HG02885 (cell line): ENCODE measurements around the gene FZD7.

Source experiments
- ATAC-seq: cut with Tn5 transposase; IDR thresholded peaks from one replicate; pipeline ENCODE4 v1.9.1; 2021; ENCODE audit warnings: mild to moderate bottlenecking; ENCODE audit not compliant: unreplicated experiment, poor library complexity

FZD7 gene

DNA sequence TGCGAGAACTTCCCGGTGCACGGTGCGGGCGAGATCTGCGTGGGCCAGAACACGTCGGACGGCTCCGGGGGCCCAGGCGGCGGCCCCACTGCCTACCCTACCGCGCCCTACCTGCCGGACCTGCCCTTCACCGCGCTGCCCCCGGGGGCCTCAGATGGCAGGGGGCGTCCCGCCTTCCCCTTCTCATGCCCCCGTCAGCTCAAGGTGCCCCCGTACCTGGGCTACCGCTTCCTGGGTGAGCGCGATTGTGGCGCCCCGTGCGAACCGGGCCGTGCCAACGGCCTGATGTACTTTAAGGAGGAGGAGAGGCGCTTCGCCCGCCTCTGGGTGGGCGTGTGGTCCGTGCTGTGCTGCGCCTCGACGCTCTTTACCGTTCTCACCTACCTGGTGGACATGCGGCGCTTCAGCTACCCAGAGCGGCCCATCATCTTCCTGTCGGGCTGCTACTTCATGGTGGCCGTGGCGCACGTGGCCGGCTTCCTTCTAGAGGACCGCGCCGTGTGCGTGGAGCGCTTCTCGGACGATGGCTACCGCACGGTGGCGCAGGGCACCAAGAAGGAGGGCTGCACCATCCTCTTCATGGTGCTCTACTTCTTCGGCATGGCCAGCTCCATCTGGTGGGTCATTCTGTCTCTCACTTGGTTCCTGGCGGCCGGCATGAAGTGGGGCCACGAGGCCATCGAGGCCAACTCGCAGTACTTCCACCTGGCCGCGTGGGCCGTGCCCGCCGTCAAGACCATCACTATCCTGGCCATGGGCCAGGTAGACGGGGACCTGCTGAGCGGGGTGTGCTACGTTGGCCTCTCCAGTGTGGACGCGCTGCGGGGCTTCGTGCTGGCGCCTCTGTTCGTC is 1.7 kb downstream of the FZD7 start:
- ATAC-seq, result no peak

DNA sequence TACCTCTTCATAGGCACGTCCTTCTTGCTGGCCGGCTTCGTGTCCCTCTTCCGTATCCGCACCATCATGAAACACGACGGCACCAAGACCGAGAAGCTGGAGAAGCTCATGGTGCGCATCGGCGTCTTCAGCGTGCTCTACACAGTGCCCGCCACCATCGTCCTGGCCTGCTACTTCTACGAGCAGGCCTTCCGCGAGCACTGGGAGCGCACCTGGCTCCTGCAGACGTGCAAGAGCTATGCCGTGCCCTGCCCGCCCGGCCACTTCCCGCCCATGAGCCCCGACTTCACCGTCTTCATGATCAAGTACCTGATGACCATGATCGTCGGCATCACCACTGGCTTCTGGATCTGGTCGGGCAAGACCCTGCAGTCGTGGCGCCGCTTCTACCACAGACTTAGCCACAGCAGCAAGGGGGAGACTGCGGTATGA is 2.3 kb downstream of the FZD7 start:
- ATAC-seq, result no peak

GRCh38 chr2:202036601-202037037 is 3.0 kb downstream of the FZD7 start:
- no peak for ATAC-seq

GRCh38 chr2:202037086-202037485 is 3.4 kb downstream of the FZD7 start:
- no peak for ATAC-seq

DNA sequence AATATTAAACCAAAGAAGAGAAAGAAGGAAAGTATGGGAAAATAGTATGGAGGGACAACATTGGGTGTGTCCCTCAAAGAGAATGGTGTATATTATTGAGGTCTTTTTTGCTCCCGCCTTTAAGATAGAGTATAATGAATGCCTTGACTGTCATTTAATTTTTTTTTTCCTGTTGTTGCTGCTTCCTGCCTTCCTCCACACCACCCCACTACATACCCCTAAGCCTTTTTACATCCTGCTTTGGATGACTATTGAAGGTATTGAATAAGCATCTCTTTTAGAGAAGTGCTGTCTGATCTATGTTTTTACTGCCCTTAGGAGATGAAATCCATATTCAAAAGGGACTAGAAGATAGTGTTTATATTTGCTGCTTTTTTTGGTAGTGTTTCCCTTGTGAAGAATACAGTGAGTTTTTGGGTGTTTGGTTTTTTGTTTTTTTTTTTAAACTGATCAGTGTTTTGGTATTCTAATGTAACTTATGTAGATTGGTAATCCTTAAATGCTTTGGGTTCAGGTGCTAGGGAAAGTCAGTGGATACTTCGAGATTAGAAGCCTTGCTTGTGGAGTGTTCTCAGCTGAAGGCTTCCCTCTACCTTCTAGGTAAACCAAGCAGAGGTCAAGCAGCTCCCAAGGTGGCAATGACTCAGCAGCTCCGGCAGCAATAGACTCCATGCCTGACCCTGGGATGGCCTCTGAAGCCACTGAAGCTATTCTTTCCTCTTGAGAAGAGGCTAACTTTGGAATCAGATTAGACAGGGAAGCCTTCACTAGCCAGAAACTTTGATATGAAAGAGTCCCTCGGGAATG is 5.0 kb downstream of the FZD7 start:
- no peak for ATAC-seq

DNA sequence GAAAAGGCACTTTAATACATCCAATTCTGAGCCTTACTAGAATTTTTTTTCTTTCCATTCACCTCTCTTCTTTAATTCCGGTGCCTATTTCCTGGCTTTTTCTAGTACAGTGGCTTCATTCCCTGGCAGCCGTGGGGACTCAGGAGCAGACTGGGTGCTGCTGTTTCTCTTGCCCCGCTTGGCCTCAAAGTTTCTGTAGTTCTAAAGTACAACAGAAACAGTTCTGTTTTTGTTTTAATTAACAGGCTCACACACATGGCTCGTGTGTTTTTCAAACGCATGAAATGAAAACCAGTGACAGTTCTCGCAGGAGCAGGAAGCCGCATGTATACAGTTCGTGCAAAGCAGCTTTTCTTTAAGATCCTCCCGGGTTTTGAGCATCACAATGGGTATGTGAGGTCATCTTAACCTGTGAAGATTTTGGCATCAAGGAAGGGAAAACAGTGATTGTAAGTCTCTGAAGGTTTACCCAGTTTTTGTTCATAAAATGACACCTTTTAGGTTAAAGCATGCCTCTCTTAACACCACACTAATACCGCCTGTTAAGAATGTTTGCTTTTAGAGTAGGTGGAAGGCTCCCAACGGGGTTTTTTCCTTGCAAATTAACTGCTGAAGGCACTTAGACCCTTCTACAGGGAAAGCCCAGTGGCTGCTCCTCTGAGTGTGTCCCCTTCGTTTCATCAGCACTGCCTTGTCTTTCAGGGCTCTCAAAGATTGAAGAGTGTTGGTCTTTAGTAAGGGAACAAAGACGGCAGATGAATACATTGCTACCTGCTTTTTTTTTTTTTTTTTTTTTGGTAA is 5.8 kb downstream of the FZD7 start:
- ATAC-seq, result no peak

GRCh38 chr2:202040079-202040844 is 6.6 kb downstream of the FZD7 start:
- no peak for ATAC-seq

DNA sequence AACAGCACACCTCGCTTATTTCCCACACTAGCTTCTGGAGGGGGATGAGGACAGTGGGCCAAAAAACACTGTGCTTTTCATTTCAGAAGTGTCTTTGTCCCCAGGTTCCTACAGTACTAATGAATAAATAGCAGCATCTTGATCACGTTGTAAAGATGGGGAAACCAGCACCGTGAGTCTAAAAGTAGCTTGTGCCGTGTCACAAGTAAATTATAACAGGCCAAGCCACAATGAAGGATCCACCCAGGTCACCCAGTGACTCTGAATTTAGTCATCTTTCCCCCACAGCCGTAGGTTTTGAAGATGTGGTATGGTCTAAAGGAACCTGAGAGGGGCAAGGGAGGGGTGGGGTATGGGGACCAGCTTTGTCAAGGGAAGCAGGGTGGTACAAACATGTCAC is 8.8 kb downstream of the FZD7 start:
- no peak for ATAC-seq

DNA sequence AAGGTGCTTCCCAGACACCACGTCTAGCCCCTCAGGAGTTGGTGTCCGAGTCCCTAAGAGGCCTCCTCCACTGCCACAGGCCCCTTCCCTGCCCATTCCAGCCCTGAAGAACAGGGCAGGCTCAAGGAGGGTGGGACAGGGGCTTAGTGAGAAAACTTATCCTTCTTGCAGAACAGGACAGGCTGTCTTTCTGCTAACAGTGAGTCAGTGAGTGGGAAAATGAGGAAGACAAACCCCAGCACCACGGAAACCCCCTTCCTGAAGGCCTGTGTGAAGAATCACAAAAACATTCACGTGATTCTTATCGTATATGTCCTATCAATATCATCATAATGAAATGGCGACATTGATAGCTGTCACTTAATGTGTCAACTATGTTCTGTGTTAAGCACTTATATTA is 9.8 kb downstream of the FZD7 start:
- ATAC-seq, result no peak

- ATAC-seq, result no peak
Observed at GRCh38 chr2:202044777-202045176, 11.1 kb downstream of the FZD7 start.

DNA sequence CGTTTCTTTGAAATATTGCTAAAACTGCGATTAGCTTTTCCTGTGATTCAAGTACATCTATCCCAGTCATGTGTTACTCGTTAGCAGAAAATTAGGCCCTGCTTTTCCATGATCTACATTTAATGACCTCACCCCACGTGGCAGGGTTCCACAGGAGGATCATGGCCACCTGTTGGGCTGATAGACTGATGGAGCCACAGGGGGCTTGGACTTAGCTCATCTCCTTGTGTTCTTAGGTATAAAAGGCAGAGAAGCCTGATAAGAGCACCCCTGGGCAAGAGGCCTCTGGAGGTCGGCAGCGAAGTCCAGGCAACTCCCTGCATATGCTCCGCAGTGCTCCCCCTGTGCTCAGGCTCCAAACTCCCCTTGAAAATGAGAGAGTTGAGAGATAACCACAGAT is 12.9 kb downstream of the FZD7 start:
- no peak for ATAC-seq

DNA sequence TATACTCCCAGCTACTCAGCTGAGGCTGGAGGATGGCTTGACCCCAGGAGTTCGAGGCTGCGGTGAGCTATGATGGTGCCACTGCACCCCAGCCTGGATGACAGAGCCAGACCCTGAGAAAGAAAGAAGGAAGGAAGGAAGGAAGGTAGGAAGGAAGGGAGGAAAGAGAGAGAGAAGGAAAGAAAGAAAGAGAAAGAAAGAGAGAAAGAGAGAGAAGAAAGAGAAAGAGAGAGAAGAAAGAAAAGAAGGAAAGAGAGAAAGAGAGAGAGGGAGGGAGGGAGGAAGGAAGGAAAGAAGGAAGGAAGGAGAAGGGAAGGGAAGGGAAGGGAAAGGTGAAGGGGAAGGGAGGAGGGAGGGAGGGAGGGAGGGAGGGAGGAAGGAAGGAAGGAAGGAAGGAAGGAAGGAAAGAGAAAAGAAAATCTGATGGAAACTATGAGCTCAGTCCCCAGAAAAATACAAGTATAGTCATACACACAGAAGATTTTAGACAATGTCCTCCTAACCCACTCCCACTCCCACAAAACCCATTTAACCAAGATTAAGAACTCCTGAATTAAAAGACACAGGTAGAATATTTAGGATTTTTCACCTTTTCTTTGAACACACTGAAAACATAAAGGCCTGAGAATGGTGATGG is 15.6 kb downstream of the FZD7 start:
- no peak for ATAC-seq

DNA sequence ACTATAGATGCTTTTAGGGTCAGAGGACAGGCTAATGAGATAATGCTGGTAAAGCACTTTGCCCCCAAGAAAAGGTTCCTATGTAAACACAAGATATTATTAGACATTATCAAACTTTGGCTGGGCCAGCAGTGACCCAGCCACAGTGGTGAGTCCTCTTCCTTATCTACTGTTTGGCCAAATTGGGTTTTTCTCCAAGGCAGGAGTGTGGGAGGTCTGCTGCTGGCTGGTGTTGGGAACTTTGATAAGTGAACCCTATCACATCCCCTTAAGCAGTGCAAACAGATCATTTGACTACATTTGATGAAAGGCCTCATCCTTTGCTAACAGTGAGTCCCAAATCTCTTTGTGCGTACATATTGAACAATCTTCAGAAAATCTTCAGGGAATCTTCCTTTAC is 16.2 kb downstream of the FZD7 start:
- no peak for ATAC-seq

DNA sequence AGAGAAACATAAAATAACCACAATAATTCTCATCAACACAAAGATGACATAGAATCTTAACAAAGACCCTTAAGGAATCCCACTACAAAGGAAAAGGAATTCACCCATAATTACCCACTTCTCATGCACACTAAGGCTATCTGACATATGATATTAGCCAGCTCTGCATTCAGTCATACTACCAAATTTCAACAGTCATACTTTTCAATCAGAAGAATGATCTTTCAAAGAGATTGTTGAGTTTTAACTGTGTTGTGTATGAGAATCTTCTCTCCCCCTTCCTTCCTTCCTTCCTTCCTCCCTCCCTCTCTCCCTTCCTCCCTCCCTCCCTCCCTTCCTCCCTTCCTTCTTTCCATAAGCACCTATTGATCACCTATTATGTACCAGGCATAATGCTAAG is 17.0 kb downstream of the FZD7 start:
- ATAC-seq, result no peak

- no peak for ATAC-seq
Observed at GRCh38 chr2:202051499-202052161, 18.0 kb downstream of the FZD7 start.

- no peak for ATAC-seq
Observed at GRCh38 chr2:202052235-202052634, 18.6 kb downstream of the FZD7 start.

- ATAC-seq, result no peak
Observed at GRCh38 chr2:202054679-202055078, 21.0 kb downstream of the FZD7 start.

- ATAC-seq, result no peak
Observed at GRCh38 chr2:202056611-202057010, 23.0 kb downstream of the FZD7 start.

DNA sequence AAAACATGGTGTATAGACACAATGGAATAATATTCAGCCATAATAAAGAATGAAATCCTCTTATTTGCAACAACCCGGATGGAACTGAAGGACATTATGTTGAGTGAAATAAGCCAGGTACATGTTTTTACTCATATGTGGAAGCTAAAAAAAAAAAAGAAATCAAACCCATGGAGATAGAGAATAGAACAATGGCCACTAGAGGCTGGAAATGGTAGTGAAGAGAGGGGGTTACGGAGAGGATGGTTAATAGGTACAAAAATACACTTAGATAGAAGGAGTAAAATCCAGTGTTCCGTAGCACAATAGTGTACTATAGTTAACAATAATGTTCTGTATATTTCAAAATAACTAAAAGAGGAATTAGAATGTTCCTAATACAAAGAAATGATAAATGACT is 26.6 kb downstream of the FZD7 start:
- no peak for ATAC-seq
